ENCODE results near the gene ULBP1.
"Not testable (repeated sequence)": the region's sequence is repeated elsewhere in the genome, so short reads cannot be mapped to it uniquely, and the experiment has no call there.

Gene ULBP1

DNA sequence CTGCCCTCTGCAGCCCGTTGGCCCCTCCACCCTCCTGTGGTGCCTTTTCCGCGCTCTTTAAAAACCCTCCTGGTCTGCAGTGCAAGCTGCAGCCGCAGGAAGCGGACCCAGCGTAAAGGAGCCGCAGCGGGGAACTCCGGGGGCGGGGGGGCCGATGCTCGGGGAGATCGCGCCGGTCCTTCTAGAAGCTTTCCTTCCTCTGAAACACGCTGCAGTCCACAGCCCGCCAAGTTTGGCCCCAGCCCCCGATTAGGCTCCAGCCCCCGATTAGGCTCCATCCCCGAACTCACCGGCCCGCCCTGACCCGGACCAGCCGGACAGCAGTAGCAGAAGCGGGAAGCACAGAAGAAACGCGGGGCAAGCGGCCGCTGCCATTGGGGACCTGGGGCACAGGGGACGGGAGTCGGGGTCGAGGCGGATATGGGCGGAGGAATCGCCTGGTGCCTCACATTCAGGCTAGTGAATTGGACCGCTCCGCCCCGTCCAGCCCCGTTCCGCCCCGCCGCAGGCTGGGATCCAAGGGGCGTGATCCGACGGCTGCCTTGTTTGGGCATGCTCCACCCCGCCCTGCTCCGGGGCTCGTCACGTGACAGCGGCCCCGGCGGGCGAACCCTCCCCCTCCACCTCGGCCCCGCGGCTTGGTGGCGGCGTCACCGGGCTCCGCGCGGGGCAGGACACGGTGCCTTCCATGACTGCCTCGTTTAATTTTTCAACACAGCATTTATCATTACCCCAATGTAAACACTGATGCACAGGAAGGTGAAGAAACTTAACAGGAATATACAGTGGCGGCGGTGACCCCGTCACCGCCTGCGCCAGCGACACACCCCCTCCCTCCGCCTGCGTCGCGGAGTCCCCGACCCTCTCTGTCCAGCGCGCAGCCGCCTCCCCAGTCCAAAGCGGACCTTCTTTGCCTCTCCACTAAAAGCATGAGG, 41.3 kb downstream of the ULBP1 start:
- TF ChIP-seq ZFX (IDR thresholded peaks at IDR 0.05): no peak
- TF ChIP-seq, protein P1, sequence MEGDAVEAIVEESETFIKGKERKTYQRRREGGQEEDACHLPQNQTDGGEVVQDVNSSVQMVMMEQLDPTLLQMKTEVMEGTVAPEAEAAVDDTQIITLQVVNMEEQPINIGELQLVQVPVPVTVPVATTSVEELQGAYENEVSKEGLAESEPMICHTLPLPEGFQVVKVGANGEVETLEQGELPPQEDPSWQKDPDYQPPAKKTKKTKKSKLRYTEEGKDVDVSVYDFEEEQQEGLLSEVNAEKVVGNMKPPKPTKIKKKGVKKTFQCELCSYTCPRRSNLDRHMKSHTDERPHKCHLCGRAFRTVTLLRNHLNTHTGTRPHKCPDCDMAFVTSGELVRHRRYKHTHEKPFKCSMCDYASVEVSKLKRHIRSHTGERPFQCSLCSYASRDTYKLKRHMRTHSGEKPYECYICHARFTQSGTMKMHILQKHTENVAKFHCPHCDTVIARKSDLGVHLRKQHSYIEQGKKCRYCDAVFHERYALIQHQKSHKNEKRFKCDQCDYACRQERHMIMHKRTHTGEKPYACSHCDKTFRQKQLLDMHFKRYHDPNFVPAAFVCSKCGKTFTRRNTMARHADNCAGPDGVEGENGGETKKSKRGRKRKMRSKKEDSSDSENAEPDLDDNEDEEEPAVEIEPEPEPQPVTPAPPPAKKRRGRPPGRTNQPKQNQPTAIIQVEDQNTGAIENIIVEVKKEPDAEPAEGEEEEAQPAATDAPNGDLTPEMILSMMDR (conservative IDR thresholded peaks at IDR 0.05): no peak
- peak overlapping the region; percentile 80 for H3K27ac ChIP-seq

DNA sequence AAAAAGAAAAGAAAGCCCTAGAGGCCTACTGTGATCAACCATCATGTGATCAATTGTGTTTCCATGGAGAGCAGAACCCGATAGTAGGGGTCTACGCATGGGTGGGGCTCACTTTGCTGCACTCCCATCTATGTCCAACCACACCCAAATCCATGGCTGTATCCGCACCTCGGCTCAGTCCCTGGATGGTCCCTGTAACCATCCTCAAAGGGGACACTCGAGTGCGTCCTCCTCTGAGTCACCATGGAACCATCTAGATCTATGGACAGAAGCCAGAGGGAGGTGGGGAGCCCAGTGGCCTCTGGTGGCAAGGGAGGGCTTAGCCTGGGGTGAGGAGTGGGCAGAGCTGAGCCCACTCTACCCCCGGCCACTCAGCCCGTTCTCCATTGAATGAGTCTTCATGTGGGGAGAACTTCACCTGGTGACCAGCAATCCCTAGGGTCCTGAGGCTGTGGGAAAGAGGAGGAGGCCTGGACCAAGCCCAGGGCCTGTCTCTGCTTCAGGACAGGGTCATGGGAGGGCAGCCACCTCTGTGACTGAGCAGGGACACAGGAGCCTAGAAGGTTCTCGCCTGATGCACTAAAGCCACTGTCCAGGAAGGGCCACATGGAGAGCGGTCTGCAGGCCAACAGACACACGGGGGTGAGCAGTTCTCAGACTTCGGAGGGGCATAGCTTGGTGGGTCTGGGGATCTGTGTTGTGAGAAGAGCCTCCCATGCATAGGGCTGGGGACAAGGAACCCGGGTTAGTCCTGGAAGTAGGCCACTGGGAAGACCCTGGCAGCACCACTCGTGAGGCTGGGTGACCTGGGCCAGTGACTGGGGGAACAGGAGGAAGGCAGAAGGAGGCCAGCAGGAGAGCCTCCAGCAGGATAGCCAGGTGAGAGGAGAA, 42.3 kb downstream of the ULBP1 start:
- H3K27ac ChIP-seq: peak overlapping the region; percentile 80; the same call in 1 of the 2 replicates
- no peak for TF ChIP-seq ZFX (IDR thresholded peaks at IDR 0.05)
- TF ChIP-seq, protein P1 (conservative IDR thresholded peaks at IDR 0.05): no peak

DNA sequence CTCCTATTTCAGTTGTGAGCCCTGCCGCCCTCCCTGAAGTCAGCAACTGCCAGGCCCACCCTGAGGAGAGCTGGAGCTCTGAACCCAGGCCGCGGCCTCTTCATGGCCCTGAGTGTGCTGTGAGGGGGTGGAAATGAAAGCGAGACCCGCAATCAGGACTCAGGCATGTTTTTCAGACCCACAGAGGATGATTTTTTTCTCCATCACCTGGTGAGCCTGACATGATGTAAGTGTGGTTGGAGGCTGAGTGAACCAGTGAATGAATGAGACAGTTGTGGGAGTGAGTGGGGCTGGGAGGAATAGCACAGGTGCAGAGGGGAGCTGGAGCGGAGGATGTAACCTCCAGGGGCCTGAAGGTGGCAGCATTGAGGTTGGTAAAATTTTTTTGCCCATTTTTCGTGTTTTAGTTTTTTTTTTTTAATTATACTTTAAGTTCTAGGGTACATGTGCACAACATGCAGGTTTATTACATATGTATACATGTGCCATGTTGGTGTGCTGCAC, 43.3 kb downstream of the ULBP1 start:
- TF ChIP-seq, protein P1 (conservative IDR thresholded peaks at IDR 0.05): peak; percentile 72
- TF ChIP-seq ZFX (IDR thresholded peaks at IDR 0.05): no peak
- H3K27ac ChIP-seq: no peak overlapping the region

DNA sequence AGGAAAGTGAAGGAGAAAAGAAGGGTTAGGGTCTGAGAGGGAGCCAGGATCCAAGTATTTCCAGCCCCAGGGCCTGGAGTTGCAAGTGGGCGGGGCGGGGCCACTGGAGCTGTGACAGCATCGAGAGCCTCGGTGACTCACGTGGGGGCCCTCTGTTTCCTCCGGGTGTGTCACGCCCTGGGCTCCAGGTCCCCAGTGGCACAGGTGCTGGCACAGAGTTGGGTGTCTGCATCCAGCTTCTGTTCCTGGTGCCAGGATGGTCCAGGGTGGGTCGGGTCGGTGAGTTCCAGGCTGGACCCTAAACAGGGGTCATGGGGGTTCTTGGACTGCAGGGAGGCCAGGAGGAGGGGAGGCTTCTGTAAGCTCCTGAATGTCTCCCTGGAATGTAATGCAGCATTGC, 44.8 kb downstream of the ULBP1 start:
- TF ChIP-seq ZFX (IDR thresholded peaks at IDR 0.05): no peak
- TF ChIP-seq, protein P1 (conservative IDR thresholded peaks at IDR 0.05): no peak
- H3K27ac ChIP-seq: no peak overlapping the region

DNA sequence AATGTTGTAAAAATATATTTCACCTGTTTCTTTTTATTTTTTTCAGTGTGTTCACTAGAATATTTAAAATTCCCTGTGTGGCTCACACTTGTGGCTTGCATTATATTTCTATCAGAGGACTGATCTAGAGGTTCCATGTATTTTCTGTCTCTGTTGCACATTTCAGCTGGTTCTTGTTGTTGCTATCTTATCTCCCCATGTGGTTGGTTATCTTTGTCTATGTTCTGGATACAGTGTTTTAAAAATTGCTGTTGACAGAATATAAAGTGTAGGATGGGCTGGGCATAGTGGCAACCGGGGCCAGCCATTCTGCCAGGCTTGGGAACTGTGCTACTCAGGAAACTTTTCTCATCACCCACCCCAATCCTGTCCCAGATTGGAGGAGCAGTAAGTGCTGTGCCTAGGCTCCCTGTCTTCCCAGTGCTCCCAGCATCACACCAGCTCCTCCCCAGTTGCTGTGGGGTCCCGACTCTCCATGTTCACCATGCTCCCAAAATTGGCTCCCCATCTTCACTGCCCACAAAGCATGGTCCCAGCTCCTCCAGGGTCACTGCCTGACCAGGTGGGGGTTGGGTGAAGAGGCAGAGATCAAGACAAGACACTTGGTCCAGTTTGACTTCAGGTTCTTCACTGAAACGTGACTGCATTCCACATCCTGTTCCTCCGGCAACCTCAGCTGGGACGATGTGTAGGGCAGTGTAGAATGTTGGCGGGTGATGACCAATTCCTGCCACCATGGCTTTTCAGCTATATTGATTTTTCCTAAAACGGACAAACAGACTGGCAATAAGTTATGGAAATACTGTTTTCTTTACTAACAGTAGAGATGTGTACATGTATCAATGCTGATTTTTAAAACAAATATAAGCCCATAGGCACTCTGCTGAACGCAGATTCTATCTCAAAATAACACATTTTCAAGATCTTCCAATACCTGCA, 49.4 kb downstream of the ULBP1 start:
- H3K27ac ChIP-seq: not testable (repeated sequence)

DNA sequence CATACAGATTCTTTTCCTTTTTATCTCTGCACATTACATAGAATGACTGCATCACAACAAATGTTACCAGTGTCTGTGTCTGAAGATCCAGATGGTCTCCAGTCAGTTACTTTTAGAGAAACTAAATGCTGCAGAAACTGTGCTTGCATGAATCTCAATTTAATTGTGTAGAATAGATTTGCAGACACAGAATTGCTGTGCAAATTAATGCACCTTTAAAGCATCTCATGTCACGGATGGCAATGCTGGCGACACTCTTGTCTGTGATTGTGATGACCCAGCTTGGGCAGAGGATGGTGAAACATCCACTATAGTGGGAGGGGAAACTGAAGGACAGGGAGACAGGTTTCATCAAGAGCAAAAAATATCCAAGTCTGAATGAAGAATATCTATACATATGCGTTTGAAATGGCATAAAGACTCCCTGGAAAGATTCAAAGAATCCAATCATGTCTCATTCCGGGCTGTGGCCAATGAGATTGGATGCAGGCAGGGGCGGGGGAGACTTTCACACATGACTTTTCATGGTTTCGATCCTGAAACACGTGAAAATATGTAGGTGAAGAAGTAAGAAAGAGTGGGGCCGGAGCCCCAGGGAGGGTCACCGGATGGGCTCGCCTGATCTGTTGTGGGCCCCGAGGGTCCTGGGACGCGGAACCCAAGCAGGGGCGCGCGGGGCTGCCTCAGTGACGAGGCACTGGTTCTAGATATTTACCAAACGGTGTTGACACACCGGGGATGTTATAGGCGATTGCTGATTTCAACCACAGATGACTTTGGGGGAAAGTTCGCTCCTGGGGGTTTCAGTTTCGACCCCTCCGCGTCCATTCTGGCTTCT, 50.3 kb downstream of the ULBP1 start:
- not testable (repeated sequence) for H3K27ac ChIP-seq

DNA sequence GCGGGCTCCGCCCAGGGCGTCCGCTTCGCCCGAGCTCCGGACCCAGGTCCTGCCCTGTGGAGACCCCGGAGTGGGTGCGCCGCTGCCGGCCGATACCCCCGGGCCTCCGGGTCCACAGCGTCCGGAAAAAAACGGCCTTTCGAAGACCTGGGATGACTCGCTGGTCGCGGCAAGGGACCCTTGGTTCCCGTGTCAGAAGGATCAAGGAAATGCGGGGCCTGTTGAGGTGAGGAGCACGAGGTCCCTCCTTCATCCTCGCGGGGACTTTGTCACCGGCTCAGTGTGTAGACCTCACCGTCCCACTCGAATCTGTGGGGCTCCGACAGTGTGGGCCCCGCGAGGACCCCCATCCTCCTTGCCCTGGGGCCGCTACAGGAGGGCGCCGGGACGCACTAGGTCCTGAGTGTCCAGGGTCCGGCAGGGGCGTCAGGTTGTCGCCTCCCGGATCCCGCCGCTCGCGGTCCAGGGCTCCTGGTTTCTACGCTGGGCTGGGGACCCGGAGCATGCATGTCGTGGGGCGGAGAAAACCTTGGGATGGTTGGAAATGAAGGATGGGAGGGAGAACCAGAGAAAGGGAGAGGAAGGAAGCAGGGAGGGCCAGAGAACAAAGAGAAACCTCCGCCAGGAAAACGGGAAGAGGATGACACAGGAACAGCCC, 51.0 kb downstream of the ULBP1 start:
- H3K27ac ChIP-seq: not testable (repeated sequence)

DNA sequence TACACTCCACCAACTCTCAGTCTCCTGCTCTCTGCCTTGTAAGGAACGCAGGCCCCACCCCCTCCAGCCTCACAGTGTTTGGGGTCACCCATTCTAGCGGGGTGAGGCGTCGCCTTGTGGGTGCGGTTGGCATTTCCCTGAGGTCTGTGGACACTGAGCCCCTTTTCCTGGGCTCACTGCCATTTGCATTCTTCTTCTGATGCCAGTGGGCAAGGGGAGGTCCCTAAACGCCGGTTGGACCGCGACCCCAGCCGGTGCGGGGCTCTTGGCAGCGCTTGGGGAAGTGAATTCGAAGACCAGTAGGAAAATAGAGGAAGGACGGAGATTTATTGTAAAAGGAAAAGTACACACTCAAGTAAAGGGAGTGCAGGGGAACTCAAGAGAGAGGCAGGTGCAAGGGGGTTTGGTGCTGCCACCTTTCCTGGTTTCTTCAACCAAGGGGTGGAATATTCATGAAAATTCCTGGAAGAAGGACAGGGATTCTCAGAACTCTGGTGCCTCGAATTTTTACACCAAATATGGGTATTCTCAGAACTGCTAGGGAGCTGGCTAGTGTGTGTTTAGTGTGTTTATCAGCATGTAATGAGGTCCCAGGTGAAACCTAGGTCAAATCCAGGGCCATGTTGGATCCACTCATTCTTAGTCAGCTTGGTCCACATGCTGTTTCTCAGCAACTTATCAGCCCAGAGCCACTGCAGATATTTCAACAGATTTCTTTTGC, 51.7 kb downstream of the ULBP1 start:
- not testable (repeated sequence) for H3K27ac ChIP-seq
